Muscle layer of colon (tissue), 2 donors: ENCODE measurements around the gene VSTM2L.

Experiments
- H3K27ac ChIP-seq: one replicate; pipeline ENCODE4 v1.7.0; 2013; ENCODE audit warnings: low read depth, mild to moderate bottlenecking, low read length, moderate library complexity
- H3K27me3 ChIP-seq, 2 donors: one replicate each; pipeline ENCODE4 v1.7.0; 2013; ENCODE audit warnings: low read length in 2 of 2, mild to moderate bottlenecking in 2 of 2; ENCODE audit not compliant: insufficient read depth in 2 of 2, control insufficient read depth in 1 of 2
- H3K36me3 ChIP-seq: one replicate; pipeline ENCODE4 v1.7.0; 2013; ENCODE audit warnings: mild to moderate bottlenecking, low read length; ENCODE audit not compliant: insufficient read depth
- H3K4me1 ChIP-seq: one replicate; pipeline ENCODE4 v1.7.0; 2013; ENCODE audit warnings: mild to moderate bottlenecking, low read length; ENCODE audit not compliant: insufficient read depth
- H3K4me3 ChIP-seq, 2 donors: one replicate each; pipeline ENCODE4 v1.7.0; 2013; ENCODE audit warnings: low read length in 2 of 2, low read depth in 1 of 2, mild to moderate bottlenecking in 1 of 2, moderate library complexity in 1 of 2
- H3K9ac ChIP-seq: one replicate; pipeline ENCODE4 v1.7.0; 2013; ENCODE audit warnings: low read length
- H3K9me3 ChIP-seq: one replicate; pipeline ENCODE4 v1.7.0; 2013; ENCODE audit warnings: mild to moderate bottlenecking, low read length
- donor health status: abdominal sarcoma.
- donor health status: Adenocarcinoma of cecum.

Gene VSTM2L

GRCh38 chr20:37943501-37944455 is 40.9 kb downstream of the VSTM2L start:
- Histone ChIP-seq H3K9me3 (no peaks in the 10 kb centered on the region), H3K27ac (no peak overlapping the region), H3K36me3 (no peaks in the 10 kb centered on the region), H3K4me3 (no peak overlapping the region), H3K9ac (no peak overlapping the region), H3K4me1 (no peaks in the 10 kb centered on the region), H3K27me3 (no peaks in the 10 kb centered on the region)

- Histone ChIP-seq H3K27me3 (no peaks in the 10 kb centered on the region), H3K9me3 (no peaks in the 10 kb centered on the region), H3K27ac (no peak overlapping the region), H3K4me1 (no peaks in the 10 kb centered on the region), H3K36me3 (no peaks in the 10 kb centered on the region), H3K4me3 (no peak overlapping the region), H3K9ac (no peak overlapping the region)
These were observed 41.6 kb downstream of the VSTM2L start for GRCh38 chr20:37944456-37944981.

GRCh38 chr20:37945091-37945547 is 42.2 kb downstream of the VSTM2L start:
- Histone ChIP-seq H3K4me3 (no peak overlapping the region), H3K27ac (no peak overlapping the region), H3K4me1 (no peaks in the 10 kb centered on the region), H3K36me3 (no peaks in the 10 kb centered on the region), H3K9me3 (no peaks in the 10 kb centered on the region), H3K9ac (no peak overlapping the region), H3K27me3 (no peaks in the 10 kb centered on the region)

GRCh38 chr20:37946946-37947345 is 44.0 kb downstream of the VSTM2L start:
- no peak overlapping the region for H3K4me3 ChIP-seq
- H3K36me3 ChIP-seq = no peaks in the 10 kb centered on the region
- no peak overlapping the region for H3K27ac ChIP-seq
- H3K4me1 ChIP-seq = no peaks in the 10 kb centered on the region
- H3K9me3 ChIP-seq = no peaks in the 10 kb centered on the region
- H3K27me3 ChIP-seq = no peaks in the 10 kb centered on the region
- H3K9ac ChIP-seq = no peak overlapping the region

- H3K27ac ChIP-seq = no peak overlapping the region
- no peaks in the 10 kb centered on the region for H3K4me1 ChIP-seq
- H3K4me3 ChIP-seq = no peak overlapping the region
- H3K36me3 ChIP-seq = no peaks in the 10 kb centered on the region
- no peak overlapping the region for H3K9ac ChIP-seq
- H3K27me3 ChIP-seq = no peaks in the 10 kb centered on the region
- no peaks in the 10 kb centered on the region for H3K9me3 ChIP-seq
These were observed 45.0 kb downstream of the VSTM2L start for GRCh38 chr20:37947943-37948342.

- Histone ChIP-seq H3K9me3 (no peaks in the 10 kb centered on the region), H3K4me1 (no peaks in the 10 kb centered on the region), H3K4me3 (no peak overlapping the region), H3K27ac (no peak overlapping the region), H3K27me3 (no peaks in the 10 kb centered on the region), H3K9ac (no peak overlapping the region), H3K36me3 (no peaks in the 10 kb centered on the region)
These were observed 46.0 kb downstream of the VSTM2L start for GRCh38 chr20:37948956-37949355.

- no peaks in the 10 kb centered on the region for H3K9me3 ChIP-seq
- no peak overlapping the region for H3K4me3 ChIP-seq
- no peaks in the 10 kb centered on the region for H3K27me3 ChIP-seq
- no peak overlapping the region for H3K9ac ChIP-seq
- H3K36me3 ChIP-seq = no peaks in the 10 kb centered on the region
- H3K4me1 ChIP-seq = no peaks in the 10 kb centered on the region
- no peak overlapping the region for H3K27ac ChIP-seq
These were observed 51.3 kb downstream of the VSTM2L start for GRCh38 chr20:37954190-37954589.

GRCh38 chr20:37954626-37955025 is 51.7 kb downstream of the VSTM2L start:
- no peaks in the 10 kb centered on the region for H3K27me3 ChIP-seq
- no peak overlapping the region for H3K4me3 ChIP-seq
- H3K27ac ChIP-seq = no peak overlapping the region
- no peak overlapping the region for H3K9ac ChIP-seq
- H3K36me3 ChIP-seq = no peaks in the 10 kb centered on the region
- H3K9me3 ChIP-seq = no peaks in the 10 kb centered on the region
- H3K4me1 ChIP-seq = no peaks in the 10 kb centered on the region

- Histone ChIP-seq H3K27ac (no peak overlapping the region), H3K27me3 (no peaks in the 10 kb centered on the region), H3K36me3 (no peaks in the 10 kb centered on the region), H3K4me3 (no peak overlapping the region), H3K9me3 (no peaks in the 10 kb centered on the region), H3K9ac (no peak overlapping the region), H3K4me1 (no peaks in the 10 kb centered on the region)
These were observed 52.6 kb downstream of the VSTM2L start for GRCh38 chr20:37955511-37955910.

- no peaks in the 10 kb centered on the region for H3K4me1 ChIP-seq
- no peak overlapping the region for H3K27ac ChIP-seq
- H3K4me3 ChIP-seq = no peak overlapping the region
- H3K9ac ChIP-seq = no peak overlapping the region
- H3K9me3 ChIP-seq = no peaks in the 10 kb centered on the region
- H3K27me3 ChIP-seq = no peaks in the 10 kb centered on the region
- H3K36me3 ChIP-seq = no peaks in the 10 kb centered on the region
These were observed 53.2 kb downstream of the VSTM2L start for GRCh38 chr20:37956107-37956585.

- Histone ChIP-seq H3K9me3 (no peaks in the 10 kb centered on the region), H3K9ac (no peak overlapping the region), H3K36me3 (no peaks in the 10 kb centered on the region), H3K27ac (no peak overlapping the region), H3K4me3 (no peak overlapping the region), H3K27me3 (no peaks in the 10 kb centered on the region), H3K4me1 (no peaks in the 10 kb centered on the region)
These were observed 56.1 kb downstream of the VSTM2L start for GRCh38 chr20:37958856-37959520.
